ENCODE data around the gene XYLT1.

The XYLT1 gene

DNA sequence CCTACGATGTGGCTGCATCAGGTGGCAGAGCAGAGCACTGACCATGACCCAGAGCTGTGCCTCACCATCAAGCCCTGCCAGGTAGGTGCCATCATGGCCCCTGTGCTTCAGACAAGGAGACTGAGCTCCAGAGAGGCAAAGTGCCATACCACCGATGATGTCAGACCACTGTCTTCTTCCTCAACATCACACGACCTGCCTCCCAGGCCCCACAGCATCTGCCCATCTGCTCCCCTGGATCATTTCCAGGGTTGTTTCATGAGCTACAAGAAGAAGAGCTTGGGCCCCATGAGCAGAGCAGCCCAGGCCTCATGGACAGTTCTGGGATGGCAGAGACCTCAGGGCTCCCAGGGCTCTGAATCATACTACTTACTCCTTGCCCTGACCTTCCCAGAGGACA lies 9.9 kb downstream of the XYLT1 start:
- H3K4me3 ChIP-seq (ENCODE audit: low read depth, low read length): no peak overlapping the region
- no peak for DNase-seq (ENCODE audit: low read depth, low spot score)
- in situ Hi-C loops (cut with HindIII; ENCODE audit: low sequenced_read_pairs): no loop called here
- TF ChIP-seq, protein P1, sequence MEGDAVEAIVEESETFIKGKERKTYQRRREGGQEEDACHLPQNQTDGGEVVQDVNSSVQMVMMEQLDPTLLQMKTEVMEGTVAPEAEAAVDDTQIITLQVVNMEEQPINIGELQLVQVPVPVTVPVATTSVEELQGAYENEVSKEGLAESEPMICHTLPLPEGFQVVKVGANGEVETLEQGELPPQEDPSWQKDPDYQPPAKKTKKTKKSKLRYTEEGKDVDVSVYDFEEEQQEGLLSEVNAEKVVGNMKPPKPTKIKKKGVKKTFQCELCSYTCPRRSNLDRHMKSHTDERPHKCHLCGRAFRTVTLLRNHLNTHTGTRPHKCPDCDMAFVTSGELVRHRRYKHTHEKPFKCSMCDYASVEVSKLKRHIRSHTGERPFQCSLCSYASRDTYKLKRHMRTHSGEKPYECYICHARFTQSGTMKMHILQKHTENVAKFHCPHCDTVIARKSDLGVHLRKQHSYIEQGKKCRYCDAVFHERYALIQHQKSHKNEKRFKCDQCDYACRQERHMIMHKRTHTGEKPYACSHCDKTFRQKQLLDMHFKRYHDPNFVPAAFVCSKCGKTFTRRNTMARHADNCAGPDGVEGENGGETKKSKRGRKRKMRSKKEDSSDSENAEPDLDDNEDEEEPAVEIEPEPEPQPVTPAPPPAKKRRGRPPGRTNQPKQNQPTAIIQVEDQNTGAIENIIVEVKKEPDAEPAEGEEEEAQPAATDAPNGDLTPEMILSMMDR (IDR thresholded peaks at IDR 0.05; ENCODE audit: low read depth, low read length): no peak

DNA sequence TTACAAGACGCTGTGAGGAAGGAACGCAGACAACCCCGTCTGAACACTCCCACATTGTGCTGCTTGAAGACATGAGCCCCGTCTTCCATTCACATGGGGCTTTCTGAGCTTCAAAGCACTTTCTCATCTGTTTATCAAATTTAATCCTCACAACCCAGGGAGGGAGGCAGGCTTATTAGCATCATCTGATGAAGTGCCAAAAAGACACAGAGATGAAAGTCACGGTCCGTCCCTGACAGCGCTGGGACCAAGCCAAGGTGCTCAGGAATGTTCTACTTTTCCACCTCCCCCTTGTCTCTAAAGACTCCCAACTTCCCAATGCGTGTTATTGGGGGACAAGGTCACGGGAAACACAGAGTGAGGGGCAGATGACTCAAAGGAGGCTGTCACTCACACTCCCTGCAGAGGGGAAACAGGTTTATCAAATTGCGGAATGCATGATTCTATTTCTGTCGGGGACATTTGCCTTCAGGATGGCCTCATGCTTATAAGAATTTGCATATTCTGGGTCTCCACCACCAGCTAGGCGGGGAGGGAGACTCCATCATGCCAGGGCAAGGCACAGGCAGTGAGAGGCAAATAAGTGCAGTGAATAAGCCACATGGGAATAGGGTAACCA lies 10.7 kb downstream of the XYLT1 start:
- H3K4me3 ChIP-seq (ENCODE audit: low read depth, low read length): no peak overlapping the region
- TF ChIP-seq, protein P1 (IDR thresholded peaks at IDR 0.05; ENCODE audit: low read depth, low read length): no peak
- in situ Hi-C loops (cut with HindIII; ENCODE audit: low sequenced_read_pairs): no loop called here
- peak; percentile 27 for DNase-seq (ENCODE audit: low read depth, low spot score)

DNA sequence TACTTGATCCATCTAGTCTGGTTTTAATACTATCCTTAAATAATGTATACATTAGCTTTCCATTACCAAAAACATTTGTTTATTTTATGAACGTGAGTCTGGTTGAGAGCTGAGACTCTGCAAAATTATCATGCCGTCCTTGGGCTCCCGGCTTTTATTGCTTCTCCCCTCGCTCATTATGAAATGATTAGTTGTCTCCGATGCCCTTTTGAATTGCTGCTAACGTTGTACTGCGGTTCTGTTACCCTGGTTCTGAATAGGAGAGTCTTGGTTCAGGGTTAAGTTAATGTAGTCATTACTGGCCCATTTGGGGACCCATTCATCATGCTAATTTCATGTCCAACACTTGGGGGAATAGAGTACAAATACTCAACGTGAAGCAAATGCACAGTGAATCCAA lies 12.8 kb downstream of the XYLT1 start:
- no peak for DNase-seq (ENCODE audit: low read depth, low spot score)
- in situ Hi-C loops (cut with HindIII; ENCODE audit: low sequenced_read_pairs): no loop called here
- H3K4me3 ChIP-seq (ENCODE audit: low read depth, low read length): no peak overlapping the region
- TF ChIP-seq, protein P1 (IDR thresholded peaks at IDR 0.05; ENCODE audit: low read depth, low read length): no peak

DNA sequence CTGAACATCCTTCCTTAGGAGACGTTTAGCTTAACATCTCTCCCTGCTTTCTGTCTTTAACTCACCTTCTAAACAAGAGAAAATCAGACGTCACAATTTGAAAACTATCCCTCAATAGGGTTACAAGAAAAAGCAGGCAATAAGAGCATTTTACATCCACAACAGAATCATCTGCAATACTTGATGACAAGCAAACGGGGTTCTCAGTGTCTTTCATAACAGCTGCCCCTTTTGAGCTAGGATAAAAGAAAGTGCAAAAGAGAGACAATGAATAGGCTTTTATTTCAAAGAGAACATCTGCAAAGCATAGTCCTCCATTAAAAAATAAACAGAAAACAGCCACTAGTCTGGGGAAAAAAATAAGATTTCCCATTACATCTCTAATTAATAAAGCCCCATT lies 13.2 kb downstream of the XYLT1 start:
- no peak for DNase-seq (ENCODE audit: low read depth, low spot score)
- TF ChIP-seq, protein P1 (IDR thresholded peaks at IDR 0.05; ENCODE audit: low read depth, low read length): no peak
- H3K4me3 ChIP-seq (ENCODE audit: low read depth, low read length): no peak overlapping the region
- in situ Hi-C loops (cut with HindIII; ENCODE audit: low sequenced_read_pairs): no loop called here

DNA sequence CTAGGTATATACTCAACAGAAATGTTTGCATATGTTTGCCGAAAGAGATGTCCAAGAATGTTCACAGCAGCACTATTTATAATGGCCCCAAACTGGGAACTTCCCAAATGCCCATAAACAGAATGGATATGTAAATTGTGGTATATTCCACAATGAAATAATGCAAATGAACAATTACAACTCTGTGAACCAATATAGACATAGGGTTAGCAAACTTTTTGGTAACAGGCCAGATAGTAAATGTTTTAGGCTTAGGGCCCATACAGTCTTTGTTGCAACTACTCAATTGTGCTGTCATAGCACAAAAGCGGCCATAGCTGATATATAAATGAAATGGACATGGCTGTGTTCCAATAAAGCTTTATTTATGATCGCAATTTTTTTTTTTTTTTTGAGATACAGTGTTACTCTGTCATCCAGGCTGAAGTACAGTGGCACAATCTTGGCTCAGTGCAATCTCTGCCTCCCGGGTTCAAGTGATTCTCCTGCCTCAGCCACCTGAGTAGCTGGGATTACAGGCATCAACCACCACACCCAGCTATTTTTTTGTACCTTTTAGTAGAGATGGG lies 16.5 kb downstream of the XYLT1 start:
- in situ Hi-C loops (cut with HindIII; ENCODE audit: low sequenced_read_pairs): no loop called here
- no peak overlapping the region for H3K4me3 ChIP-seq (ENCODE audit: low read depth, low read length)
- TF ChIP-seq, protein P1 (IDR thresholded peaks at IDR 0.05; ENCODE audit: low read depth, low read length): no peak
- no peak for DNase-seq (ENCODE audit: low read depth, low spot score)

DNA sequence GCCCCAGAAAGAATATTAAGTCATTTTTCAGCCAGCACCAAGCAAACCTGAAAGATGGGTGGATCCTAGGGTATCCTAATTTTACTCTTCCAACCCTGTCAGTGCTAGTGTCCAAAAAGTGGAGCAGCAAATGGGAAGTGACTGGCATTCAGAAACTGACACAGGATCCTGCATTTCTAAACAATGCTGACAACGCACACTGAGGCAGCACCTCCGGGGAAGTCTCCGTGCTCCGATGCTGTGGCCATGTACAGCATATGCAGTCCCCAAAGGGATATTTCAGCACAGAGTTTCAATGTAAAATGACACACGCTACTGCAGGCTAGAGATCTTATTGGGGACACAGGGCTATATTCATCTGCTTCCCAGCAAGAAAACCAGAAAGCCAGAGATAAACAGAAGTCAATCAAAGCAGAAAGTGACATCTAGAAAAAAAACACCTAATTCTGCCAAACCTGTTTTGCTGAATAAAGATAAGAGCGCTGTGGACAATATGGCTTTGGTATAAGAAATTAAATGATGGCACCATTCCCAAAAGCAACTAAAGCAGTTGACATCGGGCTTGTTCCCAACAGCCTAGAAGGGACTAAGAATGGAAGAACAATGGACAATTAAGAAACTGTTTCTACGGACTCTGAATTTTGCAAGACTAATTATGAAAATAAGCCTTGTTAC lies 17.3 kb downstream of the XYLT1 start:
- TF ChIP-seq, protein P1 (IDR thresholded peaks at IDR 0.05; ENCODE audit: low read depth, low read length): no peak
- in situ Hi-C loops (cut with HindIII; ENCODE audit: low sequenced_read_pairs): no loop called here
- DNase-seq (ENCODE audit: low read depth, low spot score): no peak
- no peak overlapping the region for H3K4me3 ChIP-seq (ENCODE audit: low read depth, low read length)
